ENCODE data around the gene MICALL1.

MICALL1 gene

GRCh38 chr22:37983860-37984791, 78.0 kb downstream of the MICALL1 start, which contains the start of gene SOX10:
TSS of gene SOX10 (minus strand) at chr22:37984555. CDS start at chr22:37983784, 771 bp downstream.
- DNase-seq (ENCODE audit: low spot score), result no peak

- no peak for DNase-seq (ENCODE audit: low spot score)
These were observed 79.0 kb downstream of the MICALL1 start for GRCh38 chr22:37985050-37985585.

GRCh38 chr22:37985751-37986281, 79.7 kb downstream of the MICALL1 start:
- DNase-seq (ENCODE audit: low spot score), result no peak

GRCh38 chr22:37986371-37986770, 80.3 kb downstream of the MICALL1 start:
- DNase-seq (ENCODE audit: low spot score), result no peak

- DNase-seq (ENCODE audit: low spot score), result no peak
These were observed 83.3 kb downstream of the MICALL1 start for GRCh38 chr22:37989146-37990045.

GRCh38 chr22:37990301-37990700, 84.2 kb downstream of the MICALL1 start:
- DNase-seq (ENCODE audit: low spot score), result no peak

- no peak for DNase-seq (ENCODE audit: low spot score)
These were observed 84.8 kb downstream of the MICALL1 start for GRCh38 chr22:37990862-37991261.

- DNase-seq (ENCODE audit: low spot score), result no peak
These were observed 85.8 kb downstream of the MICALL1 start for GRCh38 chr22:37991731-37992442.

Data from germinal center (tissue), 1 donor.